ENCODE measurements around the gene RAB29.

DNA sequence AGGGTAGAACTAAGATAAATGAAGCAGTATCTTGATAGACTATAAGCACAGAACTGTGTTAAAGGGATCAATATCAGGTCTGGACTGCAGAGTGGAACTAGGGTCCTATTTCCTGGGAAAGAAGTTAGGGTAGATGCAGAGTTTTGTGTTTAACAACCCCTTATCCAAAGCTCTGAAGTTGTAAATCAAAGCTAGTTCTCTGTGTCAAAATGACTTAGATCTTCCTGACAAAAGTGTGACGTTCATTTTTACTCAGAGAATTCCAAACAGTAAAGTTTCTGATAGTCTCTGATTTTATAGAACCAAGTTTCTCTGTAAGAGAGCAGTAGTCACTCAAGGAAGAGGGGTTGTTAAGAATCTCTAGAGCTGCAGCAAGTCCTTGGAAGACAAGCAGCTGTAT lies 33.6 kb downstream of the RAB29 start:
- TF ChIP-seq POLR2AphosphoS5 (IDR thresholded peaks at IDR 0.05) = no peak
- TF ChIP-seq POLR2A (IDR thresholded peaks at IDR 0.05) = no peak

All from gastroesophageal sphincter (tissue), 2 donors.